ENCODE results near the gene C13orf46.

C13orf46 gene

GRCh38 chr13:113970810-113971470, 2.9 kb downstream of the C13orf46 start:
- no peak for DNase-seq

- no peak for DNase-seq
Observed at GRCh38 chr13:113969973-113970611, 3.8 kb downstream of the C13orf46 start.

GRCh38 chr13:113969311-113969972, 4.4 kb downstream of the C13orf46 start:
- DNase-seq: no peak

GRCh38 chr13:113968463-113969310, 5.2 kb downstream of the C13orf46 start:
- no peak for DNase-seq

- DNase-seq: no peak
Observed at GRCh38 chr13:113967729-113968462, 6.0 kb downstream of the C13orf46 start.

GRCh38 chr13:113967206-113967720, 6.6 kb downstream of the C13orf46 start:
- DNase-seq: no peak

GRCh38 chr13:113965968-113966884, 7.7 kb downstream of the C13orf46 start:
- DNase-seq: no peak

- no peak for DNase-seq
Observed at GRCh38 chr13:113965383-113965874, 8.4 kb downstream of the C13orf46 start.

GRCh38 chr13:113964251-113964995, 9.5 kb downstream of the C13orf46 start:
- no peak for DNase-seq

GRCh38 chr13:113963376-113963775, 10.5 kb downstream of the C13orf46 start:
- no peak for DNase-seq

GRCh38 chr13:113962975-113963374, 10.9 kb downstream of the C13orf46 start:
- no peak for DNase-seq

GRCh38 chr13:113962386-113962785, 11.5 kb downstream of the C13orf46 start:
- no peak for DNase-seq

- DNase-seq: no peak
Observed at GRCh38 chr13:113960276-113960948, 13.5 kb downstream of the C13orf46 start.

- no peak for DNase-seq
Observed at GRCh38 chr13:113959198-113959597, 14.7 kb downstream of the C13orf46 start.

- no peak for DNase-seq
Observed at GRCh38 chr13:113958373-113958772, 15.5 kb downstream of the C13orf46 start.

- no peak for DNase-seq
Observed at GRCh38 chr13:113956571-113956970, 17.3 kb downstream of the C13orf46 start.

- DNase-seq: no peak
Observed at GRCh38 chr13:113955691-113956090, 18.2 kb downstream of the C13orf46 start.

GRCh38 chr13:113955235-113955634, 18.6 kb downstream of the C13orf46 start:
- DNase-seq: no peak

- DNase-seq: no peak
Observed at GRCh38 chr13:113954046-113954835, 19.6 kb downstream of the C13orf46 start.

Data from T-helper 1 cell (primary cell).